ENCODE results near the gene ATP1A2. TPM values are rescaled to one million over a fixed set of nuclear protein-coding genes. Genes with fewer than 3 reads are reported as not detected.

The ATP1A2 gene
- total RNA-seq, 1 experiment from 2014 or later = 23.2 TPM

GRCh38 chr1:160127381-160127780 is 11.8 kb downstream of the ATP1A2 start:
- Mint-ChIP-seq H3K36me3 (peaks cover 50% of the 10 kb centered on the region), H3K4me1 (peaks cover 12% of the 10 kb centered on the region), H3K4me3 (no peak overlapping the region), H3K27me3 (ENCODE audit: low read depth) (no peaks in the 10 kb centered on the region), H3K27ac (no peak overlapping the region; the same call in 1 of the 2 replicates), H3K9me3 (no peaks in the 10 kb centered on the region)
- TF ChIP-seq ATF1 (CRISPR knock-in tag; IDR thresholded peaks at IDR 0.05) (no peak), IRF2 (CRISPR knock-in tag; IDR thresholded peaks at IDR 0.05; ENCODE audit: borderline replicate concordance, low read depth) (no peak), FOXJ3 (CRISPR knock-in tag; IDR thresholded peaks at IDR 0.05; ENCODE audit: borderline replicate concordance) (no peak)
- ChIA-PET POLR2A (no interaction called here), CTCF (interaction anchor here (0.7 to 2.2 kb wide), 6 partner anchors 9 to 125 kb away, joined by 3 to 7 read pairs (median 3); no protein-coding TSS in a partner anchor)
- no peak for ATAC-seq
- DNase-seq (ENCODE audit: low spot score) = no peak

- DNase-seq (ENCODE audit: low spot score) = no peak
- CTCF ChIA-PET = interaction anchor here (0.7 to 2.2 kb wide), 5 partner anchors 10 to 124 kb away, joined by 3 to 7 read pairs (median 3); no protein-coding TSS in a partner anchor
Measured at GRCh38 chr1:160127865-160128523, 12.4 kb downstream of the ATP1A2 start.

More at GRCh38 chr1:160127865-160128523, 12.4 kb downstream of the ATP1A2 start:
- Mint-ChIP-seq H3K27me3 (ENCODE audit: low read depth) (no peaks in the 10 kb centered on the region), H3K9me3 (no peaks in the 10 kb centered on the region), H3K4me1 (peaks cover 12% of the 10 kb centered on the region), H3K4me3 (no peak overlapping the region), H3K36me3 (peaks cover 50% of the 10 kb centered on the region), H3K27ac (no peak overlapping the region)
- TF ChIP-seq JUN (CRISPR knock-in tag; IDR thresholded peaks at IDR 0.05) (no peak), GRHL2 (CRISPR knock-in tag; IDR thresholded peaks at IDR 0.05; ENCODE audit: insufficient replicate concordance, severe bottlenecking) (no peak), NFYB (CRISPR knock-in tag; conservative IDR thresholded peaks at IDR 0.05; ENCODE audit: low read depth) (no peak), ZNF138 (CRISPR knock-in tag; conservative IDR thresholded peaks at IDR 0.05) (no peak), ZNF317 (CRISPR knock-in tag; IDR thresholded peaks at IDR 0.05; ENCODE audit: borderline replicate concordance, low read depth) (no peak), OVOL2 (CRISPR knock-in tag; IDR thresholded peaks at IDR 0.05; ENCODE audit: borderline replicate concordance) (no peak), E2F5 (CRISPR knock-in tag; IDR thresholded peaks at IDR 0.05) (no peak), ARID4B (CRISPR knock-in tag; IDR thresholded peaks at IDR 0.05; ENCODE audit: borderline replicate concordance) (no peak), ATF1 (CRISPR knock-in tag; IDR thresholded peaks at IDR 0.05) (no peak), HMGA2 (CRISPR knock-in tag; IDR thresholded peaks at IDR 0.05) (no peak), ATF3 (CRISPR knock-in tag; conservative IDR thresholded peaks at IDR 0.05) (no peak), ZNF121 (CRISPR knock-in tag; IDR thresholded peaks at IDR 0.05) (no peak), MXD4 (CRISPR knock-in tag; IDR thresholded peaks at IDR 0.05; ENCODE audit: borderline replicate concordance) (no peak), TEAD4 (CRISPR knock-in tag; IDR thresholded peaks at IDR 0.05) (no peak), MYBL2 (CRISPR knock-in tag; IDR thresholded peaks at IDR 0.05) (no peak)
- TF ChIP-seq, protein P1, sequence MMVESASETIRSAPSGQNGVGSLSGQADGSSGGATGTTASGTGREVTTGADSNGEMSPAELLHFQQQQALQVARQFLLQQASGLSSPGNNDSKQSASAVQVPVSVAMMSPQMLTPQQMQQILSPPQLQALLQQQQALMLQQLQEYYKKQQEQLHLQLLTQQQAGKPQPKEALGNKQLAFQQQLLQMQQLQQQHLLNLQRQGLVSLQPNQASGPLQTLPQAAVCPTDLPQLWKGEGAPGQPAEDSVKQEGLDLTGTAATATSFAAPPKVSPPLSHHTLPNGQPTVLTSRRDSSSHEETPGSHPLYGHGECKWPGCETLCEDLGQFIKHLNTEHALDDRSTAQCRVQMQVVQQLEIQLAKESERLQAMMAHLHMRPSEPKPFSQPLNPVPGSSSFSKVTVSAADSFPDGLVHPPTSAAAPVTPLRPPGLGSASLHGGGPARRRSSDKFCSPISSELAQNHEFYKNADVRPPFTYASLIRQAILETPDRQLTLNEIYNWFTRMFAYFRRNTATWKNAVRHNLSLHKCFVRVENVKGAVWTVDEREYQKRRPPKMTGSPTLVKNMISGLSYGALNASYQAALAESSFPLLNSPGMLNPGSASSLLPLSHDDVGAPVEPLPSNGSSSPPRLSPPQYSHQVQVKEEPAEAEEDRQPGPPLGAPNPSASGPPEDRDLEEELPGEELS (CRISPR knock-in tag; IDR thresholded peaks at IDR 0.05) = no peak
- TF ChIP-seq, protein P2, sequence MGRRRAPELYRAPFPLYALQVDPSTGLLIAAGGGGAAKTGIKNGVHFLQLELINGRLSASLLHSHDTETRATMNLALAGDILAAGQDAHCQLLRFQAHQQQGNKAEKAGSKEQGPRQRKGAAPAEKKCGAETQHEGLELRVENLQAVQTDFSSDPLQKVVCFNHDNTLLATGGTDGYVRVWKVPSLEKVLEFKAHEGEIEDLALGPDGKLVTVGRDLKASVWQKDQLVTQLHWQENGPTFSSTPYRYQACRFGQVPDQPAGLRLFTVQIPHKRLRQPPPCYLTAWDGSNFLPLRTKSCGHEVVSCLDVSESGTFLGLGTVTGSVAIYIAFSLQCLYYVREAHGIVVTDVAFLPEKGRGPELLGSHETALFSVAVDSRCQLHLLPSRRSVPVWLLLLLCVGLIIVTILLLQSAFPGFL (CRISPR knock-in tag; IDR thresholded peaks at IDR 0.05; ENCODE audit: borderline replicate concordance) = no peak
- POLR2A ChIA-PET = no interaction called here
- no peak for ATAC-seq

Data from WTC11 (cell line).